Measurements from ENCODE around the gene MYO1D. TPM values are rescaled to one million over a fixed set of nuclear protein-coding genes. Genes with fewer than 3 reads are reported as not detected.

The MYO1D gene
- total RNA-seq, 1 donor: 160 TPM

GRCh38 chr17:32840241-32840640 is 36.7 kb downstream of the MYO1D start:
- Histone ChIP-seq H3K4me3 (ENCODE audit: insufficient read depth, low read length) (no peak overlapping the region), H3K9me3 (ENCODE audit: low read depth, low read length) (no peaks in the 10 kb centered on the region), H3K79me2 (ENCODE audit: insufficient read depth, low read length) (peaks cover 12% of the 10 kb centered on the region), H2AFZ (ENCODE audit: low read length) (no peak overlapping the region), H3K27ac (ENCODE audit: low read depth, low read length) (no peak overlapping the region), H3K4me1 (ENCODE audit: insufficient read depth, low read length) (no peaks in the 10 kb centered on the region), H3K36me3 (ENCODE audit: insufficient read depth, low read length) (no peaks in the 10 kb centered on the region), H4K20me1 (ENCODE audit: insufficient read depth, low read length) (no peaks in the 10 kb centered on the region), H3K4me2 (ENCODE audit: insufficient read depth, low read length) (no peak overlapping the region), H3K27me3 (ENCODE audit: insufficient read depth, low read length) (no peaks in the 10 kb centered on the region)
- TF ChIP-seq CTCF (IDR thresholded peaks at IDR 0.05; ENCODE audit: extremely low read depth, low read depth, low read length): no peak
- no peak for DNase-seq (ENCODE audit: insufficient read length, low spot score, missing footprints)

DNA sequence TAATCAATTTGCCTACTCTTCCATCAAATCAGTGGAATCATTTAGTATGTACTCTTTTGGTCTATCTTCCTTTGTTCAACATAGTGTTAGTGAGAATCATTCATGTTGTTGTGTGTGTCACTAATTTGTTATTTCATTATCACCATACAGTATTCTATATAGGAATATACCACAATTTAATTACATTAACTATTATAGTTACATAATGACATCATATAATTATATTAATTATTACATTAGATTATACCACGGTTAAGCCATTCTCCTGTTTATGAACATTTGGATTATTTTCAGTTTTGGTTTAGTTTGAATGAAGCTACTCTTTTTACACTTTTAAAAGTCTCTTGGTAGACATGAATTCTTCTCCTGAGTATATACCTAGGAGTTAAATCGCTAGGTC is 40.4 kb downstream of the MYO1D start:
- no peak overlapping the region for H3K4me2 ChIP-seq (ENCODE audit: insufficient read depth, low read length)
- no peaks in the 10 kb centered on the region for H3K27me3 ChIP-seq (ENCODE audit: insufficient read depth, low read length)
- no peak overlapping the region for H3K27ac ChIP-seq (ENCODE audit: low read depth, low read length)
- H3K4me3 ChIP-seq (ENCODE audit: insufficient read depth, low read length): no peak overlapping the region
- TF ChIP-seq CTCF (IDR thresholded peaks at IDR 0.05; ENCODE audit: extremely low read depth, low read depth, low read length): no peak
- H3K36me3 ChIP-seq (ENCODE audit: insufficient read depth, low read length): no peaks in the 10 kb centered on the region
- H3K9me3 ChIP-seq (ENCODE audit: low read depth, low read length): no peaks in the 10 kb centered on the region
- no peak overlapping the region for H2AFZ ChIP-seq (ENCODE audit: low read length)
- no peak for DNase-seq (ENCODE audit: insufficient read length, low spot score, missing footprints)
- H4K20me1 ChIP-seq (ENCODE audit: insufficient read depth, low read length): no peaks in the 10 kb centered on the region
- H3K79me2 ChIP-seq (ENCODE audit: insufficient read depth, low read length): peaks cover 26% of the 10 kb centered on the region
- no peaks in the 10 kb centered on the region for H3K4me1 ChIP-seq (ENCODE audit: insufficient read depth, low read length)

DNA sequence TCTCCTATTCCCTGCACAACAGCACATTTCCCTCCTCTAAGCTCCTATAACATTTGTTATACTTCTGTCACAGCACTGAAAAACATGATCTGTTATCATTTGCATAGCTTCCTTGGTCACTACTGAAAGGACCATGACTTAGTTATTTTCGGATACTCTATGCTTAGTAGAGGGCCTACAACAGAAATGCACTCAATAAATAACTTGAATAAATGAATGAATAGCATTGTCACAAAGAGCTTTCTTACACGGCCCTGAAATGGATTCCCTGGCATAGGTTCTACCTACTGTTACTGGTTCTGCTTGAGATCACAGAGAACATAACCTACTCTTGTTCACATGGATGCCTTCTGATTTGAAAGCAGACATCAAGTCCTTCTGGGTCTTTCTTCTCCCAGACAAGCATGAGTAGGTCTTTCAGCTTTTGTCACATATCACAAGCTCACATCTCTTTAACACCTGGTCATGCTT is 41.6 kb downstream of the MYO1D start:
- H3K4me1 ChIP-seq (ENCODE audit: insufficient read depth, low read length): no peaks in the 10 kb centered on the region
- no peak overlapping the region for H3K4me2 ChIP-seq (ENCODE audit: insufficient read depth, low read length)
- H3K79me2 ChIP-seq (ENCODE audit: insufficient read depth, low read length): peaks cover 27% of the 10 kb centered on the region
- H3K36me3 ChIP-seq (ENCODE audit: insufficient read depth, low read length): no peaks in the 10 kb centered on the region
- no peak for TF ChIP-seq CTCF (IDR thresholded peaks at IDR 0.05; ENCODE audit: extremely low read depth, low read depth, low read length)
- H3K4me3 ChIP-seq (ENCODE audit: insufficient read depth, low read length): no peak overlapping the region
- no peak overlapping the region for H3K27ac ChIP-seq (ENCODE audit: low read depth, low read length)
- no peaks in the 10 kb centered on the region for H4K20me1 ChIP-seq (ENCODE audit: insufficient read depth, low read length)
- H3K27me3 ChIP-seq (ENCODE audit: insufficient read depth, low read length): no peaks in the 10 kb centered on the region
- DNase-seq (ENCODE audit: insufficient read length, low spot score, missing footprints): no peak
- H2AFZ ChIP-seq (ENCODE audit: low read length): no peak overlapping the region
- no peaks in the 10 kb centered on the region for H3K9me3 ChIP-seq (ENCODE audit: low read depth, low read length)

GRCh38 chr17:32834104-32834503 is 42.8 kb downstream of the MYO1D start:
- peaks cover 27% of the 10 kb centered on the region for H3K79me2 ChIP-seq (ENCODE audit: insufficient read depth, low read length)
- no peaks in the 10 kb centered on the region for H4K20me1 ChIP-seq (ENCODE audit: insufficient read depth, low read length)
- no peak overlapping the region for H2AFZ ChIP-seq (ENCODE audit: low read length)
- no peaks in the 10 kb centered on the region for H3K27me3 ChIP-seq (ENCODE audit: insufficient read depth, low read length)
- DNase-seq (ENCODE audit: insufficient read length, low spot score, missing footprints): no peak
- H3K9me3 ChIP-seq (ENCODE audit: low read depth, low read length): no peaks in the 10 kb centered on the region
- TF ChIP-seq CTCF (IDR thresholded peaks at IDR 0.05; ENCODE audit: extremely low read depth, low read depth, low read length): no peak
- H3K27ac ChIP-seq (ENCODE audit: low read depth, low read length): no peak overlapping the region
- peaks cover 2% of the 10 kb centered on the region for H3K4me1 ChIP-seq (ENCODE audit: insufficient read depth, low read length)
- no peak overlapping the region for H3K4me3 ChIP-seq (ENCODE audit: insufficient read depth, low read length)
- no peaks in the 10 kb centered on the region for H3K36me3 ChIP-seq (ENCODE audit: insufficient read depth, low read length)
- H3K4me2 ChIP-seq (ENCODE audit: insufficient read depth, low read length): no peak overlapping the region

Data from osteoblast (primary cell).